ENCODE results near the gene RP2.

- TF ChIP-seq CTCF (IDR thresholded peaks at IDR 0.05; ENCODE audit: control extremely low read depth in 1 of 3, insufficient read depth in 1 of 3, low read depth in 1 of 3, low read length in 3 of 3) (no peak), EZH2 (IDR thresholded peaks at IDR 0.05; ENCODE audit: low read depth, low read length, severe bottlenecking) (no peak), GABPA (IDR thresholded peaks at IDR 0.05; ENCODE audit: borderline replicate concordance, insufficient read depth, low read length) (no peak)
Observed at GRCh38 chrX:46838974-46839480, 2.2 kb downstream of the RP2 start.
